ENCODE results near the gene POU2AF3. TPM values are rescaled to one million over a fixed set of nuclear protein-coding genes. Genes with fewer than 3 reads are reported as not detected.

POU2AF3 gene
- total RNA-seq, 1 donor from 2014 or later = 0.25 TPM

DNA sequence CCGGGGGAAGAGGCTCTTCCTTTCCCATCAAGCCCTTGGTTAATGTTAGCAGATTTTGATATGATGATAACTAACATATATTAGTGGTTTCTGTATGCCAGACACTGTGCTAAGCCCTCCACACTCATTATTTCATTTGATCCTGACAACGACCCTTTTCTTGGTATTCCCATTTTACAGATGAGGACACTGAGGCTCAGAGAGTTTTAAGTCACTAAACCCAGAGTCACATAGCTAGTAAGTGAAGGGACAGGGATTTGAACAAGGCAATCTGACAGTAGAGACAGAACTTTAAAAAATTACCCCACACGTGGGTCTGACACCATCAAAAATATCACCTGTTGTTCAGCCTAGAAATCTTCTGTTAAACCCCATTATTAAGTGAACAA is 58.3 kb downstream of the POU2AF3 start:
- DNase-seq (ENCODE audit: low read depth) = no peak
- H3K36me3 ChIP-seq (ENCODE audit: control insufficient read depth, insufficient read depth, low read length) = no peaks in the 10 kb centered on the region
- TF ChIP-seq, protein P1, sequence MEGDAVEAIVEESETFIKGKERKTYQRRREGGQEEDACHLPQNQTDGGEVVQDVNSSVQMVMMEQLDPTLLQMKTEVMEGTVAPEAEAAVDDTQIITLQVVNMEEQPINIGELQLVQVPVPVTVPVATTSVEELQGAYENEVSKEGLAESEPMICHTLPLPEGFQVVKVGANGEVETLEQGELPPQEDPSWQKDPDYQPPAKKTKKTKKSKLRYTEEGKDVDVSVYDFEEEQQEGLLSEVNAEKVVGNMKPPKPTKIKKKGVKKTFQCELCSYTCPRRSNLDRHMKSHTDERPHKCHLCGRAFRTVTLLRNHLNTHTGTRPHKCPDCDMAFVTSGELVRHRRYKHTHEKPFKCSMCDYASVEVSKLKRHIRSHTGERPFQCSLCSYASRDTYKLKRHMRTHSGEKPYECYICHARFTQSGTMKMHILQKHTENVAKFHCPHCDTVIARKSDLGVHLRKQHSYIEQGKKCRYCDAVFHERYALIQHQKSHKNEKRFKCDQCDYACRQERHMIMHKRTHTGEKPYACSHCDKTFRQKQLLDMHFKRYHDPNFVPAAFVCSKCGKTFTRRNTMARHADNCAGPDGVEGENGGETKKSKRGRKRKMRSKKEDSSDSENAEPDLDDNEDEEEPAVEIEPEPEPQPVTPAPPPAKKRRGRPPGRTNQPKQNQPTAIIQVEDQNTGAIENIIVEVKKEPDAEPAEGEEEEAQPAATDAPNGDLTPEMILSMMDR (IDR thresholded peaks at IDR 0.05; ENCODE audit: insufficient read depth, low read length, poor library complexity, severe bottlenecking) = no peak
- no peaks in the 10 kb centered on the region for H3K27me3 ChIP-seq (ENCODE audit: control insufficient read depth, insufficient read depth, low read length)
- H3K4me3 ChIP-seq (ENCODE audit: low read depth, low read length) = no peak overlapping the region

DNA sequence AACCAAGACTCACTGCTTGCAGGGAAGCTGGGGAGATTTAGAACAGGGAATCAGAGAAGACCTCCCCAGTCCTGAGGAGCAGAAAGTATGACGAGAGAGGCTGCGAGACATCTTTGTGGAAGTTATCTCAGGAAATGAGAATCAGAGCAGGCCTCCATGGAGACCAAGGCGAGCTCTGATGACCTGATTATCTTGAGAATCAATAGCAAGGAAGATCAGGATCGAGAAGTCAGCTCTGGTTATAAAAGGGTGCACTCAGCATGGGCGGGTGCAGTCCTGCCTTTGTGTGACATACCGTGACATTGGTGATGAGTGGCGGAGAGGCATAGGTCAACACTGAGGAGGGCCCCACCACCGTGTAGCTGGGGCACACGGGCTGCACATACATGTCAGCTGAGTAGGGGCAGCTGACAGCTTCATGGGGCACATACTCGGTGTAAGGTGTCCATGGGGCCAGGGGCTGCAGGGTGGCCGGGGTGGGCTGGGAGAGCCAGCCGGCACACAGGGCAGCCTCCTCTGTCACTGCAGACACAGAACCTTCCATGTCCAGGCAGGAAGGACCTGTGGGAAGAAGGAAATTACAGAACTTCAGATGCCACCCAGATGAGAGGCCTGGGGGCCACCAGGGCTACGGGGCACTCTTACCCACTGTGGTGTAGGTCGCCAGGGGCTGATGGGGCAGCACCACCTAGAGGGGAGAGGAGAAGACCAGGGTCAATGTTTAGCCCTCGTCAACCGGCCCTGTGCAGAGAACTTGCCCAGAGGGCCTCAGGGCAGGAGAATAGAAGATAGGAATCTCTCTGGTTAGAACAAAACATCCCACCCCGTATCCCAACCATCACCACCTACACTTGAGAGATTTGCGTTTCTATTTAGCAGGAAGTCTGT is 59.0 kb downstream of the POU2AF3 start:
- no peak overlapping the region for H3K4me3 ChIP-seq (ENCODE audit: low read depth, low read length)
- DNase-seq (ENCODE audit: low read depth) = no peak
- TF ChIP-seq, protein P1 (IDR thresholded peaks at IDR 0.05; ENCODE audit: insufficient read depth, low read length, poor library complexity, severe bottlenecking) = no peak
- no peaks in the 10 kb centered on the region for H3K27me3 ChIP-seq (ENCODE audit: control insufficient read depth, insufficient read depth, low read length)
- no peaks in the 10 kb centered on the region for H3K36me3 ChIP-seq (ENCODE audit: control insufficient read depth, insufficient read depth, low read length)

Other genes with a start within 250 kb of the POU2AF3 start
- gene POU2AF2, start 52.8 kb upstream of the POU2AF3 start, total RNA-seq = not detected in 2 replicates
- gene POU2AF1, start 80.7 kb downstream of the POU2AF3 start, total RNA-seq = not detected in 2 replicates
- gene BTG4, start 213.8 kb downstream of the POU2AF3 start, total RNA-seq = 0.08 TPM in 1 of 2 replicates, not detected in the other
- gene HOATZ, start 216.2 kb downstream of the POU2AF3 start, total RNA-seq = not detected in 2 replicates
- gene LAYN, start 242.2 kb downstream of the POU2AF3 start, total RNA-seq = 28.7 and 29.1 TPM in 2 replicates

All from kidney epithelial cell (primary cell).